Measurements from ENCODE around the gene LASP1NB.

The LASP1NB gene

GRCh38 chr17:38896346-38896954 lies 29.0 kb upstream of the LASP1NB start:
- Mint-ChIP-seq H3K4me3 (ENCODE audit: unreplicated experiment) (no peak overlapping the region), H3K4me1 (ENCODE audit: low read depth, unreplicated experiment) (peaks cover 27% of the 10 kb centered on the region), H3K27ac (ENCODE audit: unreplicated experiment) (no peak overlapping the region), H3K27me3 (ENCODE audit: unreplicated experiment) (peaks cover 9% of the 10 kb centered on the region), H3K9me3 (ENCODE audit: unreplicated experiment) (peaks cover 1% of the 10 kb centered on the region), H3K36me3 (ENCODE audit: unreplicated experiment) (no peaks in the 10 kb centered on the region)
- TF ChIP-seq, protein P1, sequence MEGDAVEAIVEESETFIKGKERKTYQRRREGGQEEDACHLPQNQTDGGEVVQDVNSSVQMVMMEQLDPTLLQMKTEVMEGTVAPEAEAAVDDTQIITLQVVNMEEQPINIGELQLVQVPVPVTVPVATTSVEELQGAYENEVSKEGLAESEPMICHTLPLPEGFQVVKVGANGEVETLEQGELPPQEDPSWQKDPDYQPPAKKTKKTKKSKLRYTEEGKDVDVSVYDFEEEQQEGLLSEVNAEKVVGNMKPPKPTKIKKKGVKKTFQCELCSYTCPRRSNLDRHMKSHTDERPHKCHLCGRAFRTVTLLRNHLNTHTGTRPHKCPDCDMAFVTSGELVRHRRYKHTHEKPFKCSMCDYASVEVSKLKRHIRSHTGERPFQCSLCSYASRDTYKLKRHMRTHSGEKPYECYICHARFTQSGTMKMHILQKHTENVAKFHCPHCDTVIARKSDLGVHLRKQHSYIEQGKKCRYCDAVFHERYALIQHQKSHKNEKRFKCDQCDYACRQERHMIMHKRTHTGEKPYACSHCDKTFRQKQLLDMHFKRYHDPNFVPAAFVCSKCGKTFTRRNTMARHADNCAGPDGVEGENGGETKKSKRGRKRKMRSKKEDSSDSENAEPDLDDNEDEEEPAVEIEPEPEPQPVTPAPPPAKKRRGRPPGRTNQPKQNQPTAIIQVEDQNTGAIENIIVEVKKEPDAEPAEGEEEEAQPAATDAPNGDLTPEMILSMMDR (IDR thresholded peaks at IDR 0.05; ENCODE audit: partially characterized antibody, unreplicated experiment) = no peak
- no peak for DNase-seq

DNA sequence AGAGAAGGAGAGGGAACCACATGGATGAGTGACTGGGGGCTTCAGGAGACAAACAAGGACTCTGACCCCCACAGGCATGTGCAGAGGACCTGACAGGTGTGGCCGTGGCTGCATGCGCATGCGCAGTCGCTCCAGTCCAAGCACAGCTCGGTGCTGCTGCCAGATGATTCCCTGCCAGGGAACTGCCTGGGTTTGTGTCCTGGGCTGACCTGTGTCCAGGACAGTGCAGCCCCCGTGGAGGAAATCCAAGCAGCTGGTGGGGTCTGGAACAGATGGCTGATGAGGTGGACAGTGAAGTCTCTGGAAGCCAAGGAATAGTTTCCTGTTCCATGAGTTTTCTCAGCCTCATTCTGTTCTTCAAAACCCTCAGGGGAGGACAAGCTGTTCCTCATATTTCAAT lies 28.2 kb upstream of the LASP1NB start:
- Mint-ChIP-seq H3K9me3 (ENCODE audit: unreplicated experiment) (peaks cover 1% of the 10 kb centered on the region), H3K4me1 (ENCODE audit: low read depth, unreplicated experiment) (peaks cover 27% of the 10 kb centered on the region), H3K4me3 (ENCODE audit: unreplicated experiment) (no peak overlapping the region), H3K36me3 (ENCODE audit: unreplicated experiment) (no peaks in the 10 kb centered on the region), H3K27me3 (ENCODE audit: unreplicated experiment) (peaks cover 6% of the 10 kb centered on the region), H3K27ac (ENCODE audit: unreplicated experiment) (peak overlapping the region; percentile 43)
- TF ChIP-seq, protein P1 (IDR thresholded peaks at IDR 0.05; ENCODE audit: partially characterized antibody, unreplicated experiment) = no peak
- DNase-seq = peak; percentile 40

DNA sequence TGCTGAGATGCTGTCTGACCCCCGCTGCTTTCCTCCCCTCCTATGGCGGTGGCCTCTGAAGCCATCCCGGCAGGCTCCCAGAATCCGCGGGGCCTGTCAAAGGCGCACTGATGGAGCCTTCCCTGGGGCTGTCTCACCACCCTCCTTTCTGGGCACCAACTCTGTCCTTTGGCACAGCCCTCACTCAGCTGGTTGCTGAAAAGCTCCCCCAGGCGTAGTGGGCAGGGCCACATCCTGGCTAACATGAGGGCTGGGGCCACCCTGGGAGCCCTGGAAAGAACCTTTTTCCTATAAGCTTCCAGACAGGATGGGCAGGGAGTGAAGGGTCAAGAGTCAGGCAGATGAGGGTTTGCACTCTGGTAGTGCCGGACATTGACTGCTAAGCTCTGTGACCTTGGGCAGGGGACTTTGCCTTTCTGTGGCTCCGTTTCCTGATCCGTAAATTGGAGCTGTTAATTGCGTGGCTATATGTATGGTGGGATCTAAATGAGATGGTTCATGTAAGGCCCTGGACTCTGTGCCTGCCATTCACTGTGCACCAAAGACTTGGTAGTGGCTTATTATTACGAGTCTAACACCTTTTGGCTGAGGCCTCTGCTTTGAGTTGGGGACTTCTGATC lies 27.6 kb upstream of the LASP1NB start:
- Mint-ChIP-seq H3K27ac (ENCODE audit: unreplicated experiment) (peak overlapping the region; percentile 33), H3K27me3 (ENCODE audit: unreplicated experiment) (peaks cover 6% of the 10 kb centered on the region), H3K4me1 (ENCODE audit: low read depth, unreplicated experiment) (peaks cover 27% of the 10 kb centered on the region), H3K9me3 (ENCODE audit: unreplicated experiment) (peaks cover 1% of the 10 kb centered on the region), H3K36me3 (ENCODE audit: unreplicated experiment) (no peaks in the 10 kb centered on the region), H3K4me3 (ENCODE audit: unreplicated experiment) (no peak overlapping the region)
- no peak for DNase-seq
- TF ChIP-seq, protein P1 (IDR thresholded peaks at IDR 0.05; ENCODE audit: partially characterized antibody, unreplicated experiment) = no peak

GRCh38 chr17:38898291-38898679 lies 27.1 kb upstream of the LASP1NB start:
- Mint-ChIP-seq H3K36me3 (ENCODE audit: unreplicated experiment) (no peaks in the 10 kb centered on the region), H3K27ac (ENCODE audit: unreplicated experiment) (no peak overlapping the region), H3K27me3 (ENCODE audit: unreplicated experiment) (peaks cover 4% of the 10 kb centered on the region)

More at GRCh38 chr17:38898291-38898679, 27.1 kb upstream of the LASP1NB start:
- TF ChIP-seq, protein P1 (IDR thresholded peaks at IDR 0.05; ENCODE audit: partially characterized antibody, unreplicated experiment) = no peak
- Mint-ChIP-seq H3K4me3 (ENCODE audit: unreplicated experiment) (no peak overlapping the region), H3K9me3 (ENCODE audit: unreplicated experiment) (peaks cover 1% of the 10 kb centered on the region), H3K4me1 (ENCODE audit: low read depth, unreplicated experiment) (peaks cover 27% of the 10 kb centered on the region)
- no peak for DNase-seq
